Ovary (tissue), 9 donors: ENCODE results near the gene PLEKHA7. TPM values are rescaled to one million over a fixed set of nuclear protein-coding genes. Genes with fewer than 3 reads are reported as not detected.

ENCODE experiments used
- DNase-seq, 5 donors: peaks; one replicate each; pipeline ENCODE4 v3.0.0-alpha.2; 2019 to 2020
- H3K27ac ChIP-seq, 2 donors: fragments of 200-600 bp; one replicate each; pipeline versions ENCODE4 v1.5.1 to v1.8.0; 2019 to 2022
- H3K27me3 ChIP-seq: fragments of 200-600 bp; one replicate; pipeline ENCODE4 v1.8.0; 2022
- H3K36me3 ChIP-seq: fragments of 200-600 bp; sonication (generic); one replicate; pipeline ENCODE4 v1.5.1; 2019
- H3K4me1 ChIP-seq: one replicate; pipeline ENCODE4 v1.8.1; 2013; ENCODE audit warnings: mild to moderate bottlenecking, moderate library complexity; ENCODE audit not compliant: insufficient read depth
- H3K4me3 ChIP-seq: fragments of 200-600 bp; sonication (generic); one replicate; pipeline ENCODE4 v1.5.1; 2017
- H3K9me3 ChIP-seq, 2 donors: fragments of 200-600 bp in 1 of 2; sonication (generic) in 1 of 2; one replicate each; pipeline versions ENCODE4 v1.5.1 to v1.8.1; 2013 to 2019; ENCODE audit warnings: mild to moderate bottlenecking in 1 of 2, moderate library complexity in 1 of 2
- CTCF ChIP-seq, 3 donors: fragments of 450-650 bp in 2 of 3; fragments of 200-600 bp in 1 of 3; IDR thresholded peaks; one replicate each; pipeline versions ENCODE4 v1.5.1 to v1.8.0; 2016 to 2022; ENCODE audit warnings: antibody characterized with exemption in 3 of 3, mild to moderate bottlenecking in 1 of 3
- EP300 ChIP-seq: sonication (generic); formaldehyde crosslinking; IDR thresholded peaks from one replicate; pipeline ENCODE4 v1.6.1; 2017; ENCODE audit warnings: antibody characterized with exemption
- POLR2A ChIP-seq: fragments of 450-650 bp; IDR thresholded peaks from one replicate; pipeline ENCODE4 v1.6.1; 2017; ENCODE audit warnings: antibody characterized with exemption, mild to moderate bottlenecking, moderate library complexity
- WGBS, 3 donors: extraction: QIAGEN DNeasy Blood & Tissue Kit in 1 of 3; methylation state at CpG; one replicate each; pipeline versions ENCODE4 v1.1.5 to v1.1.7; 2013 to 2017; 5-methylcytosine and 5-hydroxymethylcytosine counted together
- intact Hi-C, 4 donors: fragments of 100-400 bp; cut with DNase I; formaldehyde crosslinking; loops; one replicate each; pipeline versions ENCODE4 v1.11.0 to v1.15.1; 2022 to 2023
- polyA plus RNA-seq, 2 donors: library from polyadenylated mRNA; stranded (reverse); fragments of 200-250 nt in 1 of 2; fragments of 350-450 nt in 1 of 2; fragmentation: Illumina TruSeq in 1 of 2; extraction: RNeasy Lipid Tissue Mini Kit (QIAGEN cat#74804) in 1 of 2; gene quantifications; one replicate each; pipeline ENCODE4 v1.2.3, GENCODE V29; 2013 to 2014
- total RNA-seq, 7 donors: library from RNA; depleted of rRNA in 2 of 7; stranded (reverse); fragments of >200 nt in 2 of 7; fragmentation: NEBNext Ultra II Directional in 3 of 7; extraction: Animal tissue kit (Norgen Biotek cat#: 25700) in 3 of 7; gene quantifications; one replicate each; pipeline versions ENCODE4 v1.1.0 to v1.2.4, GENCODE V29; 2016 to 2023
- donor health status: DM: no; HTN: no; CAD: no; lungs with moderate emphysema.
- donor health status: DM: no; HTN: no; CAD: no.
- donor health status: Bipolar disorder and iron deficiency.
- donor health status: DM: yes; HTN: yes; CAD: no.
- donor health status: DM: no; HTN: no; CAD: no.
- donor health status: DM: yes; HTN: yes; CAD: no.

The PLEKHA7 gene
- total and polyA plus RNA-seq, 9 donors: 9.6 to 29.5 (median 15.9) TPM

DNA sequence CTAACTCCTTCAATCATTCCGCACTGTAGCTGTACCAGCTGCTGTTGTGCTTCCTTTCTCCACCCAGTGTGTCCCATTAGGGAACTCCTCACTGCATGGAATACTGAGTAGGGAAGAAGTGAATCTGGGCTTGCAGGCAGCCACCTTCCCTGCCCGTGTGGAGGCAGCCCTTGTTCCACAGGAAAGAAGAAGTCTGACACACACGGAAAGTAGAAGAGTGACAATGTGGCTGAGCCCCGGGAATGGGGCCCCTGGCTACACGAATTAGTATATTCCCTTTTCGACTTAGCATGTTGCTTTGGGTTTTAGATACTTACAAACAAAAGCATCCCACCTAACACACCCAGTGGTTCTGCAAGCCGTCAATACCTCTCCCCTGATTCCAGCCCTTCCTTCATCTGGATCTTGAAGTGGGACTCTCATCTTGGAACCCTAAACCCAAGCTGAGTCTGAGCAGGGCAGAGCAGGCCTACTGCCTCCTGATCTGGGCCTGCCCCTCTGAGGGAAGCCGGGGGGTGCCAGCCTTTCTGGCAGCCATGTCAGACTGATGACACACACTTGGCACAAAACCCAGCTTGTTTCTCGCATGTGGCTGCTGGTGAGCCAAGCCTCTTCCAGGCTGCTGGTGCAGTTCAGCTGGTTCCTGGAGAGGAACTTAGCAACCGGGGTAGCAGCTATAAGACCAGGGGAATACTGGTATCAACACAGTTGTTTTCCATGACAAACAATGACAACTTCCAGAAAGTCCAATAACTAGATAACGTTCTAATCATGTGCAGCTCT, 204.1 kb downstream of the PLEKHA7 start:
- DNase-seq: no peak
- TF ChIP-seq CTCF (IDR thresholded peaks at IDR 0.05): no peak
- Histone ChIP-seq H3K4me3 (no peak overlapping the region), H3K27me3 (no peaks in the 10 kb centered on the region), H3K9me3 (no peaks in the 10 kb centered on the region), H3K4me1 (no peaks in the 10 kb centered on the region), H3K36me3 (no peaks in the 10 kb centered on the region), H3K27ac (no peak overlapping the region)
- 83 to 86% (median 85%) methylated on average over 11 of the region's 11 CpGs for WGBS, 3 donors
- intact Hi-C loops: loop anchor here in 1 of 4 donors (10.0 kb wide), 1 partner anchor 115 kb away; no protein-coding TSS in a partner anchor

DNA sequence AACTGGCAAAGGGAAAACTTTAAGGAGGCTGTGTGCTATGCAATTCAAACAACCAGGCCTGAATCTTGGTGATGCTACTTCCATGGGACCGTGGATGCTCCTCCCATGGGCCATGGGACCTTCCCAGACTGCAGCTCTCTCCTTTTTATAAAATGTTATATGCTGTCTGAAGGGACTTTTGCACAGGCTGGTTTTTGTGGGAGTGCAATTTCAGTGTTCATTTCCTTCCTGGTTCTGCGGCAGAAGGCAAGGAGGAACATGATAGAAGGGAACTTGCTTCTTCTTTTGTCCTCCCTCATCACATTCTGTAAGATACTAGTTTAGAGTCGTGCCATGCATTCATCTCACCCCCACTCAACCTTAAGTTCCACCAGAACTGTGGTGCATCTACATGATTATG, 206.9 kb downstream of the PLEKHA7 start:
- WGBS, 3 donors: 75 to 87% (median 80%) methylated on average over 3 of the region's 3 CpGs
- peaks cover 5% of the 10 kb centered on the region for H3K4me1 ChIP-seq
- TF ChIP-seq POLR2A: no peak
- TF ChIP-seq CTCF (IDR thresholded peaks at IDR 0.05): no peak
- TF ChIP-seq EP300: no peak
- no peaks in the 10 kb centered on the region for H3K27me3 ChIP-seq
- no peak overlapping the region for H3K4me3 ChIP-seq
- H3K9me3 ChIP-seq: no peaks in the 10 kb centered on the region
- intact Hi-C loops: no loop called here
- no peaks in the 10 kb centered on the region for H3K36me3 ChIP-seq
- DNase-seq: no peak
- H3K27ac ChIP-seq: no peak overlapping the region

DNA sequence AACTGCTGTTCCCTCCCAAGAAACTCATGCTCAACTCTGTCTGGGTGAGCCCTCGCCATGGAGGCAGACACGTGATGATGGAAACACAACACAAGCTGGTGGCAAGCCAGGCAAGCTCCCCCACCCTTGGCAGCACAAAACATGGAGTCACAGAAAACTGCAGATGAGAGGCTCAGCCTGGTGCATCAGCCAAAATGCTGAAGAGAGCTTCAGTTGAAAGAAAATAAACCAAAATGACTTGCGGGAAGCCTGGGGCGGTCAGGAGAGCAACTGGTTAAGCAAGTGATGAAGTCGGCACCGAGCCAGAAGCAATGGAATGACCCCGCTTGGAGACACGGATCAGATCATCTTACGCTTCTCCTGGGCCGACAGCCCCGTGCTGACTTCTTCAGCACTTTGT, 207.4 kb downstream of the PLEKHA7 start:
- TF ChIP-seq EP300: no peak
- no peak for TF ChIP-seq POLR2A
- no peak for TF ChIP-seq CTCF (IDR thresholded peaks at IDR 0.05)
- Histone ChIP-seq H3K27ac (no peak overlapping the region), H3K4me3 (no peak overlapping the region), H3K4me1 (peaks cover 5% of the 10 kb centered on the region), H3K9me3 (no peaks in the 10 kb centered on the region), H3K36me3 (no peaks in the 10 kb centered on the region), H3K27me3 (no peaks in the 10 kb centered on the region)
- WGBS, 3 donors: 60 to 68% (median 66%) methylated on average over 11 of the region's 11 CpGs
- no peak for DNase-seq
- intact Hi-C loops: no loop called here

DNA sequence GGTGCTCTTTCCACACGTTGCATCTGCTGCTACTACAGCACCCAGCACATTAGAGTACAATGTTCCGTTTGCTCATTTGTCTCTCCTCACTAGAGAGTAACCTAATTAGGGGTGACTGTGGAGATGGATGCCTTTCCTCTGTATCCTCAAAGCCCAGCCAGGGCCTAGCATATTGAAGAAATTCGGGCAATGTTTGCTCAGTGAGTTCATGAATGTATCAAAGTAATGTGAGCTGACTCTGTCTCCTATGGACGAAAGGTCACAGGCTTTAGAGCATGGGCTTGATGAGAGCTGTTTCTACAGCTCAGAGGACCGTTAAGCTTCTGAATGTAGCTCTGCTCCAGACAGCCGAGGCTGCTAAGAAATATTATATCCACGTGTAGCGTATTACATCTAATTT, 208.3 kb downstream of the PLEKHA7 start:
- intact Hi-C loops: no loop called here
- 88 to 92% (median 88%) methylated on average over 8 of the region's 8 CpGs for WGBS, 3 donors
- Histone ChIP-seq H3K27ac (no peak overlapping the region), H3K27me3 (no peaks in the 10 kb centered on the region), H3K4me1 (peaks cover 5% of the 10 kb centered on the region), H3K9me3 (no peaks in the 10 kb centered on the region), H3K36me3 (no peaks in the 10 kb centered on the region), H3K4me3 (no peak overlapping the region)
- no peak for DNase-seq
- no peak for TF ChIP-seq CTCF (IDR thresholded peaks at IDR 0.05)
- TF ChIP-seq POLR2A: no peak
- no peak for TF ChIP-seq EP300
